ENCODE measurements around the gene B3GNT4. TPM values are rescaled to one million over a fixed set of nuclear protein-coding genes. Genes with fewer than 3 reads are reported as not detected.

B3GNT4 gene
- total and polyA plus RNA-seq, 2 of the 8 experiments (the other 6 are each of a cell fraction or from before 2014, with no cell fraction given): 1.1 to 1.4 TPM

GRCh38 chr12:122200541-122201175, 2.9 kb upstream of the B3GNT4 start (continued):
- TF ChIP-seq SP4 (IDR thresholded peaks at IDR 0.05; ENCODE audit: low read length): no peak

Data from H1 (cell line).